Measurements from ENCODE around the gene PTPRF.

GRCh38 chr1:43586136-43586731, 55.6 kb downstream of the PTPRF start:
- no peak for TF ChIP-seq GATA3 (IDR thresholded peaks at IDR 0.05; ENCODE audit: low read depth, low read length)
- no peak for TF ChIP-seq GATA2 (IDR thresholded peaks at IDR 0.05; ENCODE audit: low read depth, low read length)

Data from SH-SY5Y (cell line).